ACC112 (cell line): ENCODE data around the gene PTPRN2.

ENCODE experiments used
- H2AFZ ChIP-seq: fragments of 200-600 bp; sonication (generic); one replicate; pipeline ENCODE4 v1.6.0; 2017; ENCODE audit warnings: antibody characterized with exemption, low read length; ENCODE audit not compliant: unreplicated experiment
- H3K27ac ChIP-seq: fragments of 200-600 bp; sonication (generic); 2 replicates; pipeline ENCODE4 v1.5.1; 2014; ENCODE audit warnings: low read depth, mild to moderate bottlenecking, antibody characterized with exemption, low read length, moderate library complexity
- H3K27me3 ChIP-seq: fragments of 200-600 bp; sonication (generic); 2 replicates; pipeline ENCODE4 v1.6.1; 2014; ENCODE audit warnings: mild to moderate bottlenecking, antibody characterized with exemption, low read length, moderate library complexity, mixed read lengths; ENCODE audit not compliant: insufficient read depth
- H3K36me3 ChIP-seq: fragments of 200-600 bp; sonication (generic); 2 replicates; pipeline ENCODE4 v1.6.1; 2016; ENCODE audit warnings: mild to moderate bottlenecking, antibody characterized with exemption, low read length, moderate library complexity, mixed read lengths; ENCODE audit not compliant: insufficient read depth
- H3K4me1 ChIP-seq: fragments of 200-600 bp; sonication (generic); one replicate; pipeline ENCODE4 v1.6.1; 2016; ENCODE audit warnings: low read length, mixed read lengths; ENCODE audit not compliant: insufficient read depth, unreplicated experiment, control insufficient read depth
- H3K4me3 ChIP-seq: fragments of 200-600 bp; sonication (generic); 2 replicates; pipeline ENCODE4 v1.5.1; 2014; ENCODE audit warnings: mild to moderate bottlenecking, low read depth, low read length
- H3K79me2 ChIP-seq: fragments of 200-600 bp; sonication (generic); one replicate; pipeline ENCODE4 v1.6.0; 2016; ENCODE audit warnings: low read length; ENCODE audit not compliant: control insufficient read depth, unreplicated experiment, insufficient read depth

The PTPRN2 gene

GRCh38 chr7:157991351-157991750, 596.3 kb downstream of the PTPRN2 start:
- Histone ChIP-seq H3K27me3 (no peaks in the 10 kb centered on the region), H3K4me1 (no peaks in the 10 kb centered on the region), H3K79me2 (no peaks in the 10 kb centered on the region), H3K4me3 (no peak overlapping the region), H3K36me3 (no peaks in the 10 kb centered on the region), H3K27ac (no peak overlapping the region), H2AFZ (no peak overlapping the region)

GRCh38 chr7:157990881-157991250, 596.8 kb downstream of the PTPRN2 start:
- Histone ChIP-seq H3K79me2 (no peaks in the 10 kb centered on the region), H3K4me3 (no peak overlapping the region), H3K36me3 (no peaks in the 10 kb centered on the region), H2AFZ (no peak overlapping the region), H3K27ac (no peak overlapping the region), H3K4me1 (no peaks in the 10 kb centered on the region), H3K27me3 (no peaks in the 10 kb centered on the region)

GRCh38 chr7:157990226-157990880, 597.3 kb downstream of the PTPRN2 start:
- H3K4me1 ChIP-seq: no peaks in the 10 kb centered on the region
- no peaks in the 10 kb centered on the region for H3K79me2 ChIP-seq
- no peaks in the 10 kb centered on the region for H3K27me3 ChIP-seq
- H2AFZ ChIP-seq: no peak overlapping the region
- no peaks in the 10 kb centered on the region for H3K36me3 ChIP-seq
- no peak overlapping the region for H3K4me3 ChIP-seq
- no peak overlapping the region for H3K27ac ChIP-seq

GRCh38 chr7:157989589-157989988, 598.0 kb downstream of the PTPRN2 start:
- Histone ChIP-seq H3K4me1 (no peaks in the 10 kb centered on the region), H3K27me3 (no peaks in the 10 kb centered on the region), H3K4me3 (no peak overlapping the region), H2AFZ (no peak overlapping the region), H3K36me3 (no peaks in the 10 kb centered on the region), H3K79me2 (no peaks in the 10 kb centered on the region), H3K27ac (no peak overlapping the region)

GRCh38 chr7:157987906-157988305, 599.7 kb downstream of the PTPRN2 start:
- Histone ChIP-seq H3K27me3 (no peaks in the 10 kb centered on the region), H3K79me2 (no peaks in the 10 kb centered on the region)

GRCh38 chr7:157986051-157986450, 601.6 kb downstream of the PTPRN2 start:
- no peak overlapping the region for H3K27ac ChIP-seq
- H3K79me2 ChIP-seq: no peaks in the 10 kb centered on the region
- no peaks in the 10 kb centered on the region for H3K4me1 ChIP-seq
- H3K36me3 ChIP-seq: no peaks in the 10 kb centered on the region
- no peak overlapping the region for H2AFZ ChIP-seq
- no peaks in the 10 kb centered on the region for H3K27me3 ChIP-seq
- no peak overlapping the region for H3K4me3 ChIP-seq

More at GRCh38 chr7:157987906-157988305, 599.7 kb downstream of the PTPRN2 start:
- Histone ChIP-seq H3K4me1 (no peaks in the 10 kb centered on the region), H3K4me3 (no peak overlapping the region), H3K36me3 (no peaks in the 10 kb centered on the region), H2AFZ (no peak overlapping the region), H3K27ac (no peak overlapping the region)

- no peaks in the 10 kb centered on the region for H3K4me1 ChIP-seq
- no peaks in the 10 kb centered on the region for H3K36me3 ChIP-seq
- H3K4me3 ChIP-seq: no peak overlapping the region
- no peaks in the 10 kb centered on the region for H3K79me2 ChIP-seq
- no peak overlapping the region for H3K27ac ChIP-seq
- no peaks in the 10 kb centered on the region for H3K27me3 ChIP-seq
- H2AFZ ChIP-seq: no peak overlapping the region
These were observed 602.0 kb downstream of the PTPRN2 start for GRCh38 chr7:157985636-157986035.

- H3K4me3 ChIP-seq: no peak overlapping the region
- no peaks in the 10 kb centered on the region for H3K4me1 ChIP-seq
- H3K36me3 ChIP-seq: no peaks in the 10 kb centered on the region
- H3K27ac ChIP-seq: no peak overlapping the region
- H3K79me2 ChIP-seq: no peaks in the 10 kb centered on the region
- H3K27me3 ChIP-seq: no peaks in the 10 kb centered on the region
- H2AFZ ChIP-seq: no peak overlapping the region
These were observed 603.0 kb downstream of the PTPRN2 start for GRCh38 chr7:157984423-157985163.

GRCh38 chr7:157983502-157984422, 603.9 kb downstream of the PTPRN2 start:
- Histone ChIP-seq H3K79me2 (no peaks in the 10 kb centered on the region), H3K4me3 (no peak overlapping the region), H3K4me1 (no peaks in the 10 kb centered on the region), H3K36me3 (no peaks in the 10 kb centered on the region), H3K27ac (no peak overlapping the region), H2AFZ (no peak overlapping the region), H3K27me3 (no peaks in the 10 kb centered on the region)

- Histone ChIP-seq H3K27ac (no peak overlapping the region), H2AFZ (no peak overlapping the region), H3K27me3 (no peaks in the 10 kb centered on the region), H3K4me1 (no peaks in the 10 kb centered on the region), H3K36me3 (no peaks in the 10 kb centered on the region), H3K79me2 (no peaks in the 10 kb centered on the region), H3K4me3 (no peak overlapping the region)
These were observed 605.8 kb downstream of the PTPRN2 start for GRCh38 chr7:157981778-157982177.
